UCSD-AML1 (cell line): ENCODE measurements around the gene CDC42BPG.
A peak's percentile ranks its signal among the peaks of the same experiment; 100 is the strongest.

Source experiments
- DNase-seq: peaks from one replicate; lab custom pipeline; 2025; ENCODE audit not compliant: unreplicated experiment; lab: John Stamatoyannopoulos, UW

The CDC42BPG gene

GRCh38 chr11:64878494-64879243 lies 34.2 kb upstream of the CDC42BPG start, which contains the start of gene EHD1:
EHD1 (minus strand) TSS chr11:64878621; CDS start chr11:64878464, 157 bp downstream.
- peak; percentile 99 for DNase-seq

DNA sequence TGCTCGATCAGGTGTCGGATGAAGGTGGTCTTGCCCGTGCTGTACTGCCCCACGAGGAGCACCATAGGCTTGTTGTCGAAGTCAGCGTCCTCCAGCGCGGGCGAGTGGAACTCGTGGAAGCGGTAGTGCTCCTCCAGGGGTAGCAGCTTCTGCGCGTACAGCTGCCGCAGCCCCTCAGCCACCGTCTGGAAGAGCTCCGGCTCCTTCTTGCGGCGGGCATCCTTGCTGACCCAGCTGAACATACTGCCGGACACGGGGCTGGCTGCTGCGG lies 33.7 kb upstream of the CDC42BPG start:
- no peak for DNase-seq

DNA sequence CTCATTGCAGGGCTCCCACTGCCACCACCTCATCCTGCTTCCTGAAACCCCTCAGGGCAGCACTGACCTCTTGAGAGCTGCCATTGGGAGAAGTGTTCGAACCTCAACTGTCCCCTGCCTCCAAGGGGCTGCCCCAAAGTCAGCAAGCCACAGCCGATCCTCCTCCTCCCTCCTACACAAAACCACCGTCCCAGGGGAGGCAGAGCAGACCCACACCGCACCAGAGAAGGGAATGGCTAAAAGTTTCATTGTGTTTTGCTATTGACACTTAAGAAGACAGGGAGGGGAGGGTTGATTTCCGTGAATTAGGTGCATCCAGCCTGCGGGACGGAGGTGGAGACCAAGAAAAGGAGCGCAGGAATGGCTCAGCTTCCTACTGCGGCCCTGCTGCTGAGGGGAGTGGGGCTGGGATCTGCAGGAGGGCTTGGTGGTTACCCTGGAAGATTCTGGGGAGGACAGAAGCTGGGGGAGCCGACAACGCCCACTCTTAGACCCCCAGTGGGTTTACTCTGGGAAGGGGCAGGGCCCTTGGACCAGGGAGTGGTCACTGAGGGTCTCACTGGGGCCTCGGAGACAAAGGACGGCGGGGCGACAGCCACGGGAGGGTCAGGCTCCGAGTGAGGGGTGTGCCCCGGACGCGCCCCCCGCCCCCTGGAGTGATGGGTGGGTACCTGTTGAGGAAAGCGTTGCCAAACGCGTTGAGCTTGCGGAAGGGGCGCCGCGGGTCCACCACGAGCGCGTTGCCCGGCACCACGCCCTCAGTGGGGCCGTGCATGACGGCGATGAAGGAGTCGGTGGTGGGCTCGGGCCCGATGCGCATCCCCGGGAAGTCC lies 33.2 kb upstream of the CDC42BPG start:
- DNase-seq, result peak; percentile 41

- DNase-seq, result no peak
Measured at GRCh38 chr11:64876835-64877341, 32.4 kb upstream of the CDC42BPG start.

GRCh38 chr11:64876229-64876750 lies 31.8 kb upstream of the CDC42BPG start:
- DNase-seq, result no peak

DNA sequence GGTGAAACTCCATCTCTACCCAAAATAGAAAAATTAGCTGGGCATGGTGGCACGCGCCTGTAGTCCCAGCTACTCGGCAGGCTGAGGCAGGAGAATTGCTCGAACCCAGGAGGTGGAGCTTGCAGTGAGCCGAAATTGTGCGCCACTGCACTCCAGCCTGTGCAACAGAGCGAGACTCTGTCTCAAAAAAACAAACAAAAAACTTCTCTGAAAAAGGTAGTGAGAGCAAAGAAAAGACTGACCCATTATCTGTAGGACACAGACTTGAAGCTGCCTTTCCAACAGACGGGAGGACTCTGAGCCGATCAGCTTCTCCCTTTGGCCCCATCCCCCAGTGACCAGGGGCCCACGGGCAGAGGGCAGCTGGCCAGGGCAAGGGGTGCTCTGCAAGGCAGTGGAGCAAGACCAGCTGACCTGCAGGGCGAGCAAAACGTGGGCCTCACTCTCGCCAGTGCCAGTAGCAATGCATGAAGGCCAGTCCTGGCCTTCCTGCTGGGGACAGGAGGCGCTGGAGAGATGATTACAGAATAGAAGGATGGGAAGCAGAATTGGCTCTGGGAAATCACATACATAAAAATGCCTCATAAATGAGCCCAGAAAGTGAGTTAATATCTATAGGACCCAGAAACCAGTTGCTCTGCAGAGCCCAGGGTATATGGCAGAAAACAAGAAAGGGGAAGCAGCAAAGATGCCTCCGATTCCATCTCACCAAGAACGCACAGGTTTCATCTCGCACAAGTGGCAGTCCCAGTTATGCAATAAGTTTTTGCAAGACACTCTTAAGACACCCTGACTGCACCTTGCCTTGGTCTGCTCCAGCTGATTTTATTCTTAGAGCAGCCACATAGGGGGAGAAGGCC lies 31.1 kb upstream of the CDC42BPG start:
- no peak for DNase-seq

DNA sequence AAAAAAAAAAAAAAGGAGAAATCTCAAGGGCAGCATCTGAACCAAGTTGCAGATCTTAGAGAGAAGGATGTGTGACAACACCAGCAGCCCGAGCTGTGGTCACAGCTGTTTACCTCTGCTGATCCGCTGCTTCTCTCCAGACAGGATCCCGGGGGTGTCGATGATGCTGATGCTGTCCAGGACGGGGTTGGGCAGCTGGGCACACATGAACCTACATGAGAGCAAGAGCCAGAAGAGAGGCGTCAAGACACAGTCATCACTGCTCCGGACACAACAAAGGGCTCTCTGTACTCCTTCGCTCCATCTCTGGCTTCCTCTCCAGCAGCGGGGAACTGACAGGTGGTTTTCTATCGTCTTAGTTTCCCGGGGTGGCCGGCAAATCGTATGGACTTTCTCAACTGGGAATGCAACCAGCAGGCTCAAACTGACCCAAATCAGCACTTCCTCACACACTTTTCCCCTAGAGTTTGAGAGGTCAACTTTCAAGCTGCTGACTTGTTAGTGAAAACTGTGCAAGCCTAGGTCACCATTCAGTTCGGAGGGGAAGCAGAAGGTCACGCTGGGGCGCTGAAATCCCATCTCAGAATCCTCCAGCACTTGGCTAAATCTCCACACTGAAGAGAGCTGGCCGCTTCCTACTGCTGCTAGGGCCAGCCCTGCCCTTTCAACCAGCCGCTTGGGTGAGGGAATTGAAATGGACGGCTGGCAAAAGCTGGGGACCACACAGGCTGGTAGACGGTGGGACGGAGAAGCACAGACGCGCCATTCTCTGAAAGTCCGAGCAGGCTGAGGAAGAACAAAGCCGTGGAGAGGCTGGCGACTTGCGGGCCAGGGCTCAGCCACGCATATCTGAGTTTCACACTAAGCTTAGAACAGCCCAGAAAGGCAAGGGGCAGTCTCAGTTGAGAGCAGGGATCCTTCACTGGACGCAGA lies 30.1 kb upstream of the CDC42BPG start:
- no peak for DNase-seq

DNA sequence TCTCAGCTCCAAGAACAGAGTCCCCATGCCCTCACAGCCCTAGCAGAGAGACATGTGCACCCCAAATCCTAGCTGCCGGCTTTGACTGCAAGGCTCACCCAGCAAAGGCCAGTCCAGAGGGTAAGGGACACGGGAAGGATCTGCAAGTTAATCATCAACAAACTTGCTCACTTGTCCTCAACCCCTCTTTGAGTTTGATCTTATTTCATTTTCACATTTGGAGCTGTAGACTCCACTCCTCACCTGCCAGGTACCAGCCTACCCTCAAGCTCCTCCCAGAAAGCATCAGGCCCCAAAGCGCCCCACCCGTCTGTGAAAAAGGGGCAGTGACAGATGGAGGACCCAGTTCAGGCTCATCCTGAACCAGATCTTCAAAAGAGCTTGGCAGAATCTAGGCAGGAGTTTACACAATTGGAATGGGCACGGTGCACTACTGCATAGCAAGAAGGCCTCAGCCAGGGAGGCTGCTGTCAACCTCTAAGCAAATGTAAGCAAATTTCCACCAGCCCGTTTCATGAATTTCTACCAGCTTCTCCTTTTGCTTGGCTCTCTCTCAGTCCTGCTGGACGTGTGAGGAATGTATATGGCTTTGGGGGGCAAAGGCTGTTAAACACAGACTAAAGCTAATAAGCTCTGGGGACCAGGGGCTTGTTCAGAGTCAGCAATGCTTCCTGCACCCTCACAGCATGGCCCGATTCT lies 28.5 kb upstream of the CDC42BPG start:
- no peak for DNase-seq

GRCh38 chr11:64871492-64871891 lies 27.0 kb upstream of the CDC42BPG start:
- DNase-seq, result no peak

DNA sequence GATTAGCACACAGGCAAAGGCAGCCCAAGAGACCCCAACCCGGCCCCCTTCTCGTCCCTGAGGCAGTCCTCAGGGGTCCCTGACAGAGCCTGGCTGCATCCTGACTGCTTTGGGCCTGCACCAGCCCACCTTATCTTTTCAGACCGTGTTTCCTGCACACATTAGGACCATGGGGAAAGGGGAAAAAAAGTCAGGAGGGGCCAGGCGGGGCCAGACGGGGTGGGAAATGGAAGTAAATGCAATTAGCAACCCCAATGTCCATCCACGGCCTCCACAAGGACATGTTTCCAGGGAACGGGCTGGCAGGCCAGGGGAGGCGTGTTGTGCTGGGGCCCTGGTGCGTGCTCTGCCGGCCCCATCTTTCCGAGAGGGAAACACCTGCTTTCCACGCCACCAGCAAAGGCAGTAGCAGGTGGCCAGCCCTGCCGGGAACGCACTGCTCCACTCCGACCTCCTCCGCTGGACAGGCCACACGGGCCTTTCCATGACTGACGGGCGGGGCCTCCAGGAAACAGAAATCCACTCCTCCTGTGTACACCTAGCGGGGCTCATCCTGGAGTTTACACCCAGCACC lies 26.5 kb upstream of the CDC42BPG start:
- DNase-seq, result no peak

DNA sequence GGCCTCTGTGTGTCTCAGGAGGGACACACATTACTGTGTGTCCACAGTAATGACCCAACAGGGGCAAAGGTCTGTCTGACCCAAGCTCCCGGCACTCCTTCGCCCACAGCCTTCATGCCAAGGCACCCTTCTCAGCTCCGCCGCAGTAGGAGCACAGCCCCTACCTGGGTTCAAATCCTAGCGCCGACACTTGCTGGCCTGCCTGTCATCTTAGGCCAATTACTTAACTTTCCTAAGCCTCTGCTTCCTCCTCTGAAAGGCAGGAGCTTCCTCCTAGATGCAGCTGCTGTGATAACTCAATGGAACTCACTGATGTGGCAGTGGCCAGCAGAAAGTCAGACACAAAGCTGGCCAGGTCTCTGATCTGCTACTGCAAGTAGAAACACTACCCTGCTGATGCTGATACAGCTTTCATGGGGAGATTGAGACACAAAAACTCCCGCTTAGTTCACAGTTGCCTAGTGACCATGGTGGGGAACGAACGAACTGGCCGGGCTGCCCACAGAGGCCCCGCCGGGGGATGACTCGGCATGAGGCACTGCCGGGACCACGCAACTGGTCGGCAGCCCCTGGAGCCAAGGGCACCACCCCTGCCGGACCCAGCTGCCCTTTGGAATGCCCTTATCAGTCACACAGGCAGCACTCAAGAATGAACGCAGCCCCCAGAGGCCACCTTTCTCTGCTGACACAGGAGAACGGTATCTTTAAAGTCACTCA lies 25.9 kb upstream of the CDC42BPG start:
- DNase-seq, result no peak

- DNase-seq, result no peak
Measured at GRCh38 chr11:64869571-64870175, 25.2 kb upstream of the CDC42BPG start.

DNA sequence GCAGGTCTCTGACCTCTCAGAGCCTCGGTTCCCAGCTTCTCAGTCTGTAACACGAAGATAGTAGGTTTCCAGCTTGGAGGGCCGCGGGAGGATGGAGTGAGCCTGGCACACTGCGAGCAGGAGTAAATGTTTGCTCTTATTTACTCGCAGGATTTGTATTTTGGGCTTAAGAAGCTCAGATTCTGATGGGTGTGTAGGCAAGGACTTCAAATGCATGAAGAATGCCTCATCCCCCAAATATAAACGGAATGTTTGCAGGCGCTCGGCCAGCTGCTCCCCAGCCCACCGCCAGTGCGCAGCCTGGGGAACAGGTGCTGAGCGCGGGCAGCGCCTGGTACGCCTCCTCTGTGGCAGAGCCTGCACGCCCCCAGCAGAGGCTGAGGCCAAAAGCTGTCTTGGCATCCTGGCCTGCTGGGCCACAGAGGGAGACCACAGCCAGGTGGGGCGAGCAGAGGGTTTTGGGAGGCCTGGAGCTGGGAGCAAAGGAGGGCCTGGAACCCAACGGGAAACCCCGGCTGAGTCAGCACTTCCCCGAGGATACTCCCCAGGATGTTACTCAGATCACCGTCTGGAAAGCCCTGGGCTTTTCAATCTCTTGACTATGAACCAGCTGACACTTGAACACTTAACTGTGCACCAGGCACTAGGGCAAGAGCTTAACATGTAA lies 24.6 kb upstream of the CDC42BPG start:
- peak; percentile 35 for DNase-seq

DNA sequence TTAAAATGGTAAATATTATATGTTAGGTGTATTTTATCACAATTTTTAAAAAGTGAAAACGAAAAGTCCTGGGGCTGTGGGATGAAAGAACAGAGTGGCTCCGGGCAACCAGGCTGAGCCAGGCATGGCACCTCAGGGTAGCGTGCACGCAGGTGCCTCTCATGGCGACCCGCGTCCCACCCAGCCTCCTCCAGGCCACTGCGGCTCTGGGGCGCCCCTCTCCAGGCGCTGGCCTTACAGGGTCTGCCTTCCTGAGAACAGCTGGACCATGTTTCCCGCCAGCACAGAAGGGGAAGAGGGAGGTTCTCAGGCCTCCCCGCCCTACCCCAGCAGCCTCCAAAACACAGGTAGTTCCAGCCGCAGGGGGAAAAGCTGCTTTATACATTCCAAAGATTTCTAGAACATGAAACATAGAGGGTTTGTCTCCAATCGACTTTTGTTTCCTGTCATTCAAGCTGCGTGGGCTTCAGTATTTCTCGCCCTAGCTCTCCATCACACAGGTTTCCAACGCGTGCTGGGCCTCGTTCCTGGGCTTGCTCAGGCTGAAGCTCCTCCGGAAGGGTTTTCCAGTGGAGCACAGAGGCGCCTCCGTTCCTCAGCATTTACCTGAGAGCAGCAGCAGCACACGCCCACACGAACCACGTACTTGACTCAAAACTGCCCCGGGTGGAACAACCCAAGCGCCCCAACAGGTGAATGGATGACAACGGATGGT lies 23.5 kb upstream of the CDC42BPG start:
- no peak for DNase-seq

- no peak for DNase-seq
Measured at GRCh38 chr11:64866173-64866491, 21.7 kb upstream of the CDC42BPG start.

GRCh38 chr11:64865286-64866172 lies 21.1 kb upstream of the CDC42BPG start:
- DNase-seq, result no peak
